OCI-LY7 (cell line): Measurements from ENCODE around the gene LYRM4. TPM values are rescaled to one million over a fixed set of nuclear protein-coding genes. Genes with fewer than 3 reads are reported as not detected.

Experiments used
- BruUV-seq: library from RNA; stranded (reverse); fragments of 400-500 nt; replicated peaks from 2 replicates; lab custom pipeline; 2021; lab: Mats Ljungman, UMichigan
- CTCF ChIA-PET: fragments of 300-600 bp; sonication (Branson Sonifier 250); formaldehyde crosslinking; loops from one replicate; lab custom pipeline; 2022; ENCODE audit warnings: antibody characterized with exemption; ENCODE audit not compliant: unreplicated experiment; lab: Charles Lee
- POLR2A ChIA-PET: fragments of 300-600 bp; sonication (Branson Sonifier 250); formaldehyde crosslinking; loops from one replicate; lab custom pipeline; 2022; ENCODE audit warnings: antibody characterized with exemption; lab: Charles Lee
- DNase-seq: peaks from one replicate; pipeline ENCODE4 v3.0.0-alpha.2; 2015; ENCODE audit warnings: low spot score
- H2AFZ ChIP-seq: fragments of 200-600 bp; sonication (generic), shearing (Covaris generic); 2 replicates; pipeline ENCODE4 v1.6.1; 2014; ENCODE audit warnings: mild to moderate bottlenecking, antibody characterized with exemption, low read length, moderate library complexity
- H3K27ac ChIP-seq: fragments of 200-600 bp; sonication (generic); 2 replicates; pipeline ENCODE4 v1.5.1; 2014; ENCODE audit warnings: mixed run types, low read depth, mild to moderate bottlenecking, moderate library complexity, low read length, inconsistent platforms; ENCODE audit not compliant: poor library complexity, severe bottlenecking
- H3K36me3 ChIP-seq: fragments of 200-600 bp; sonication (generic); 2 replicates; pipeline ENCODE4 v1.6.1; 2014; ENCODE audit warnings: mild to moderate bottlenecking, antibody characterized with exemption, low read length, moderate library complexity, mixed read lengths; ENCODE audit not compliant: insufficient read depth
- H3K4me1 ChIP-seq: fragments of 200-600 bp; sonication (generic); 2 replicates; pipeline ENCODE4 v1.5.1; 2014; ENCODE audit warnings: mild to moderate bottlenecking, low read length; ENCODE audit not compliant: insufficient read depth, poor library complexity, severe bottlenecking
- H3K4me2 ChIP-seq: fragments of 200-600 bp; sonication (generic); 2 replicates; pipeline ENCODE4 v1.6.1; 2014; ENCODE audit warnings: mild to moderate bottlenecking, low read length
- H3K4me3 ChIP-seq: fragments of 200-600 bp; sonication (generic); 2 replicates; pipeline ENCODE4 v1.5.1; 2014; ENCODE audit warnings: mild to moderate bottlenecking, low read depth, low read length; ENCODE audit not compliant: poor library complexity, severe bottlenecking
- H3K79me2 ChIP-seq: fragments of 200-600 bp; sonication (generic); 2 replicates; pipeline ENCODE4 v1.6.1; 2016; ENCODE audit warnings: low read depth, mild to moderate bottlenecking, low read length, moderate library complexity, mixed read lengths; ENCODE audit not compliant: insufficient read depth
- H3K9me2 ChIP-seq: fragments of 200-600 bp; sonication (generic); 2 replicates; pipeline ENCODE4 v1.6.1; 2016; ENCODE audit warnings: mild to moderate bottlenecking, low read length, mixed read lengths; ENCODE audit not compliant: insufficient read depth
- H3K9me3 ChIP-seq: fragments of 200-600 bp; sonication (generic); 2 replicates; pipeline ENCODE4 v1.6.1; 2014; ENCODE audit warnings: mild to moderate bottlenecking, mixed run types, low read length, mixed read lengths
- H4K20me1 ChIP-seq: fragments of 200-600 bp; sonication (generic); 2 replicates; pipeline ENCODE4 v1.6.1; 2014; ENCODE audit warnings: mild to moderate bottlenecking, antibody characterized with exemption, low read length, moderate library complexity, mixed read lengths; ENCODE audit not compliant: insufficient read depth
- EZH2phosphoT487 ChIP-seq: fragments of 200-600 bp; sonication (generic); IDR thresholded peaks from 2 replicates; pipeline ENCODE4 v1.6.1; 2018; ENCODE audit warnings: low read depth, borderline replicate concordance, mild to moderate bottlenecking, mixed run types, antibody characterized with exemption, low read length, moderate library complexity, mixed read lengths
- intact Hi-C: fragments of 100-400 bp; cut with micrococcal nuclease; formaldehyde crosslinking; loops from one replicate; pipeline ENCODE4 v1.10.0; 2022; ENCODE audit not compliant: unreplicated experiment
- total RNA-seq, 2 experiments: library from RNA; depleted of rRNA in 1 of 2; stranded (reverse); fragments of >200 nt in 1 of 2; shearing (Covaris generic) in 1 of 2; gene quantifications; 2 replicates each; pipeline ENCODE4 v1.2.3, GENCODE V29; 2014 to 2022
- TF ChIP-seq, protein P1 (sequence below): fragments of 200-600 bp; sonication (generic); conservative IDR thresholded peaks from 2 replicates; pipeline ENCODE4 v1.5.1; 2014; ENCODE audit warnings: mild to moderate bottlenecking, antibody characterized with exemption, low read length, moderate library complexity, mixed read lengths

Gene LYRM4
- total RNA-seq, 2 experiments from 2014 or later = 19.6 to 34.3 TPM

- intact Hi-C loops = no loop called here
- H3K4me3 ChIP-seq = no peak overlapping the region
- no peaks in the 10 kb centered on the region for H3K79me2 ChIP-seq
- BruUV-seq = no TSS peak
- H3K9me3 ChIP-seq = no peaks in the 10 kb centered on the region
- H2AFZ ChIP-seq = no peak overlapping the region
- H3K36me3 ChIP-seq = no peaks in the 10 kb centered on the region
- CTCF ChIA-PET = no interaction called here
- H3K4me1 ChIP-seq = no peaks in the 10 kb centered on the region
- POLR2A ChIA-PET = interaction anchor here (0.6 to 1.0 kb wide), 2 partner anchors 178 to 311 kb away, joined by 3 to 4 read pairs; no protein-coding TSS in a partner anchor
- H3K9me2 ChIP-seq = no peaks in the 10 kb centered on the region
- H4K20me1 ChIP-seq = no peaks in the 10 kb centered on the region; the same call in 1 of the 2 replicates
- no peak overlapping the region for H3K27ac ChIP-seq
- no peak for DNase-seq
- no peak for TF ChIP-seq EZH2phosphoT487
- TF ChIP-seq, protein P1, sequence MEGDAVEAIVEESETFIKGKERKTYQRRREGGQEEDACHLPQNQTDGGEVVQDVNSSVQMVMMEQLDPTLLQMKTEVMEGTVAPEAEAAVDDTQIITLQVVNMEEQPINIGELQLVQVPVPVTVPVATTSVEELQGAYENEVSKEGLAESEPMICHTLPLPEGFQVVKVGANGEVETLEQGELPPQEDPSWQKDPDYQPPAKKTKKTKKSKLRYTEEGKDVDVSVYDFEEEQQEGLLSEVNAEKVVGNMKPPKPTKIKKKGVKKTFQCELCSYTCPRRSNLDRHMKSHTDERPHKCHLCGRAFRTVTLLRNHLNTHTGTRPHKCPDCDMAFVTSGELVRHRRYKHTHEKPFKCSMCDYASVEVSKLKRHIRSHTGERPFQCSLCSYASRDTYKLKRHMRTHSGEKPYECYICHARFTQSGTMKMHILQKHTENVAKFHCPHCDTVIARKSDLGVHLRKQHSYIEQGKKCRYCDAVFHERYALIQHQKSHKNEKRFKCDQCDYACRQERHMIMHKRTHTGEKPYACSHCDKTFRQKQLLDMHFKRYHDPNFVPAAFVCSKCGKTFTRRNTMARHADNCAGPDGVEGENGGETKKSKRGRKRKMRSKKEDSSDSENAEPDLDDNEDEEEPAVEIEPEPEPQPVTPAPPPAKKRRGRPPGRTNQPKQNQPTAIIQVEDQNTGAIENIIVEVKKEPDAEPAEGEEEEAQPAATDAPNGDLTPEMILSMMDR = no peak
- H3K4me2 ChIP-seq = no peak overlapping the region
These were observed 132.4 kb downstream of the LYRM4 start for GRCh38 chr6:5128351-5128750.

- Histone ChIP-seq H3K79me2 (no peaks in the 10 kb centered on the region), H3K4me2 (no peak overlapping the region), H3K9me2 (no peaks in the 10 kb centered on the region), H3K9me3 (no peaks in the 10 kb centered on the region), H4K20me1 (no peaks in the 10 kb centered on the region; the same call in 1 of the 2 replicates), H3K36me3 (no peaks in the 10 kb centered on the region), H2AFZ (no peak overlapping the region), H3K27ac (no peak overlapping the region), H3K4me1 (no peaks in the 10 kb centered on the region), H3K4me3 (no peak overlapping the region)
- no peak for TF ChIP-seq EZH2phosphoT487
- TF ChIP-seq, protein P1 = no peak
- DNase-seq = no peak
- CTCF ChIA-PET = no interaction called here
- BruUV-seq = no TSS peak
- POLR2A ChIA-PET = interaction anchor here (0.7 kb wide), 1 partner anchor 1128 kb away, joined by 3 read pairs; no protein-coding TSS in a partner anchor
- intact Hi-C loops = no loop called here
These were observed 133.6 kb downstream of the LYRM4 start for GRCh38 chr6:5127106-5127687.

GRCh38 chr6:5126214-5126613 is 134.5 kb downstream of the LYRM4 start:
- Histone ChIP-seq H3K4me1 (no peaks in the 10 kb centered on the region), H3K36me3 (no peaks in the 10 kb centered on the region), H3K9me2 (no peaks in the 10 kb centered on the region), H3K27ac (no peak overlapping the region), H3K9me3 (no peaks in the 10 kb centered on the region), H3K4me2 (no peak overlapping the region), H3K4me3 (no peak overlapping the region), H2AFZ (no peak overlapping the region), H3K79me2 (no peaks in the 10 kb centered on the region), H4K20me1 (no peaks in the 10 kb centered on the region)
- no TSS peak for BruUV-seq
- ChIA-PET POLR2A (no interaction called here), CTCF (no interaction called here)
- intact Hi-C loops = no loop called here
- no peak for DNase-seq
- TF ChIP-seq, protein P1 = no peak
- TF ChIP-seq EZH2phosphoT487 = no peak
